Islet precursor cell (in vitro differentiated cells): ENCODE measurements around the gene PROZ.

ENCODE experiments used
- DNase-seq: peaks from one replicate; pipeline ENCODE4 v3.0.0-alpha.2; 2018

Gene PROZ

DNA sequence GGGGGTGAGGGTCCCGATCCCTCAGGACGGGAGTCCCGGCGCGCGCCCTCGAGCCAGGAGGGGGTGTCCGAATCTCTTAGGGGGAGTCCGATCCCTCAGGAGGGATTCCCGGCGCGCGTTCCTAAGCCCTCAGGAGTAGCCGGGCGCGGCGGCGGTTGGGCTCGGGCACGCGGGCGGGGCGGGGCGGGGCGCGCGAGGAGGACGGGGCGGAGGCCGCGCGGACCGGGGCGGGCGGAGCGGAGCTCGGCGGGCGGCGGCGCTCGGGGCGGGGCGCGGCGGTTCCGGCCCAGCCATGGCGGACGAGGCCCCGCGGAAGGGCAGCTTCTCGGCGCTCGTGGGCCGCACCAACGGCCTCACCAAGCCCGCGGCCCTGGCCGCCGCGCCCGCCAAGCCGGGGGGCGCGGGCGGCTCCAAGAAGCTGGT is 50.9 kb downstream of the PROZ start, which contains the start of gene CUL4A:
Gene CUL4A (plus strand): TSS at position 278 of the 423 bp plus-strand sequence. CDS start 15 bp downstream, at position 293.
- peak; percentile 88 for DNase-seq

DNA sequence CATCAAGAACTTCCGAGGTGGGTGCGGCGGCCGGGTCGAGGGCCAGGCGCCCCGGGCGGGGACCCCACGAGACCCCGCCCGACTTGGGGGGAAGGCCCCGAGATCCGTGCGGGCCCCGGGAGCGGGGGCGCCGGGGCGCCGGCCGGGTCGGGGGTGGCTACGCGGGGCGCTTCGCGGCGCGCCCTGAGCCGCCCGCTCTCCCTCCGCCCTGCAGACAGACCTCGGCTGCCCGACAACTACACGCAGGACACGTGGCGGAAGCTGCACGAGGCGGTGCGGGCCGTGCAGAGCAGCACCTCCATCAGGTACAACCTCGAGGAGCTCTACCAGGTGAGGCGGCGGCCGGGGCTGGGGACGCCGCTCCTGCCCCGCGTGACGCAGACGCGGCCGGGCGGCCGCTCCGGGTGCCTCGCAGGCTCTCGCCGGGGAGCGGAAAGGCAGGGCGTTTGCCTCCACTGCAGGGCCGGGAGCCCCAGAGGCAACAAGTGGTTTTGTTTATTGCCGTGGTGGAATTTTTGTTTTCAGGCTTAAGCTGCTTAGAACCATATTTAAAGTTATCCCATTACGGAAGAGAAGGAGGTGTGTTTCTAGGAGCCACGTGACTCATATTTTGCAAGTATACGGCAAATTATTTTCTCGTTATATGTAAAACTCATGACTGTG is 51.4 kb downstream of the PROZ start:
- DNase-seq: peak; percentile 89

DNA sequence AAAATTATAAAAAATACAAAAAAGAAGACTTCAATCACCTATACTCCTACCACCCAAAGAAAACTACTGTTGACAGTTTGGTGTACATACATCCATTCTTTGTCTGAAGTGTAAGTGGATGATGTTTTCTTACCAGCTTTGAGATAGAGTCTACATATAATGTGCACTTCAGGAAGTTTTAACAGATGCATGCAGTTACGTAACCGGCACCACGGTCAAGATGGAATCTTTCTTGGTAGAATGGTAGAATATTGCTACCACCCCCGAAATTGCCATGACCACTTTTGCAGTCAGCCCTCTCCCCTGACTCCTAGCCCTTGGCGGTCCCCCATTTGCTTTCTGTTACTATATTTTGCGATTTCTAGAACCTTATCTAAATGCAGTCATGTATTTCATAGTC is 52.4 kb downstream of the PROZ start:
- no peak for DNase-seq

DNA sequence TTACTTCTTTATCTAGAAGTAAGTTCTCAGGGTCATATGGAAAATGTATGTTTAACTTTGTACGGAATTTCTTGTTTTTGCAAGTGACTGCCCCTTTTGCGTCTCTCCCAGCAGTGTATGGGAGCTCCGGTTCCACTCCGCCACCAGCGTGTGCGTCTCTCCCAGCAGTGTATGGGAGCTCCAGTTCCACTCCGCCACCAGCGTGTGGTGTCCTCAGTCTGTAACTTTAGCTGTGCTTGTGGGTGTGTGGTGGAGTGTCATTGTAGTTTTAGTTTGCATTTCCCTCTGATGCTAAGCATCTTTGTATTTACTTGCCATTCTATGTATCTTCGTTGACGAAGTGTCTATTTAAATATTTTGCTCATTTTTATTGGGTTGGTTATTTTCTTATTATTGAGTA is 53.3 kb downstream of the PROZ start:
- peak; percentile 79 for DNase-seq

DNA sequence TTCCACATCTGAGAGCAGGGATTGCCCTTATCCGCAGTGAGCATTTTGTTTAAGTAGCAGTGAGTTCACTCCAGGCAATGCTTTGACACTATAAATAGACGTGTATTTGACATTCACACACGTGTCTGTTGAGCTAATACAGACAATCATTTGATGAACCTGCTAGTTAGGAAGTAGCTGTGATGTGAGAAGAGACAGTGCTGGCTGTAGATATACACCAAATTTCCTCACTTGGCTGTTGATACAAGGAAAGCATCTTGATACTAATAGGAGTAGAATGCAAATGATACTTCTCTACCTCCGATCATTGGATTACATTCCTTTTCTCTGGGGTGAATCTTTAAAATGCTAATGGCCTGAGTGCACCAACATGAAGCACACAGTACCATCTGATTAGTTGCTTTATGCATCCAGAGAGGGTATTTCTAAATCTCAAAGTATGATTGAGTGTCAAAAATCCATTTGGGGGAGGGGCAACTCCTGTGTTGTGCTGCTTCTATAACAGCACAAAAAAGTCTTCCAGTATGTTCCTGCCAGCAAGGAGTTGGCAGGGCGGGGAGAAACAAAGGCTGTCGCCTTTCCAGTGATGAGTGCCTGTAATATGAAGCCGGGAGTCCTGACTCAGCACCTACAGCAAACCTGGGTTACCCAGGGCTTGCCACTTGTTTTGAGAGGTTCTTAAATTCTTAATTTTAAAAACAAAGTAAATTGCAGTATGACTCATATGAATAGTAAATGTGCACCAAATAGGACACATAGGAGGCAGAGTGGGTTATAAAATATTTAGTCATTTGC is 58.0 kb downstream of the PROZ start:
- DNase-seq: peak; percentile 68

DNA sequence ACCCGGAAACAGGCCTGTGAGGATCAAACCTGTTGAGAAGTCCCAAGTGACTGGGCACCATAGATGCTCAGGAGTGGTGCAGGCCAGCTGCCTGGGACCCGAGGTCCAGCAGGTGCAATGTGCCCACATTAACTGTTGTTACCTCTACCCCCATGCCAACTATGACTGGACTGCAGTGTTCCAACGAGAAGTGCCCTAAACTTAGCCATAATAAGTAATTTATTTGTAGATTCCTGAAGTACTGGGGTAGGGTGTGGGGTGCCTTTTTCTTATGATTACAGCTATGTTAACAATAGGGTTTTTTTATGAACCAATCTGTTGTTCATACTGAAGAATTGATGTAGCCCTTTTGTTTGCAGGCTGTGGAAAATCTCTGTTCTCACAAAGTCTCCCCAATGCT is 60.1 kb downstream of the PROZ start:
- no peak for DNase-seq

DNA sequence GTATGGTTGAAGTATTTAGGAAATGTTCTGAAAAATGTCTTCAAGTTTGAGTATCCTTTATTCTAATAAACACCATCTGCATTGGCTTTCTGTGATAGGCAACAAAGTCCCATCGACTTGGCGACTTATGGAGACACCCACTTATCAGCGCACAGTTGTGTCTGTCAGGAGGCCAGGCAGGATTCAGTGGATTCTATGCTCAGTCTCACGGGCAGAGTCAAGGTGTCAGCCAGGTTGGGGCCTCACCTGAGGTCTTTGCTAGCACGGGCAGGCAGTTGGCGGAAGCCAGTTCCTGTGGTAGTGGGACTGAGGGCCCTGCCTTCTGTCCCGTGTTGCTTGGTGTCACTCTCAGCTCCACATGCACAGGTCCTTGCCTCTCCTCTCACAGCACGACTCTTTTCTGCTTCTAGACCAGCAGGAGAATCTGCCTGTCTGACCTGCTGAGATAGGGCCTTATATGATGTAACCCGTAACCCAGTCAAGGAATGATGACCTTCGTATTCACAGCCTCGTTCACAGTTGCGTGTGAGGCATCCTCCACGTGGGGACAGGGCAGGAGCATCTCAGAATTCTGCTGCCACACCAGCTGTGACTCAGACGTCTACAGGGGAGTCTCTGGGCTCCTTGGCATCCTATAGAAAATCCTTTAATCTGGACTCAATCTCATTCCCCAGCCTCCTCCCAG is 61.0 kb downstream of the PROZ start:
- DNase-seq: peak; percentile 47

DNA sequence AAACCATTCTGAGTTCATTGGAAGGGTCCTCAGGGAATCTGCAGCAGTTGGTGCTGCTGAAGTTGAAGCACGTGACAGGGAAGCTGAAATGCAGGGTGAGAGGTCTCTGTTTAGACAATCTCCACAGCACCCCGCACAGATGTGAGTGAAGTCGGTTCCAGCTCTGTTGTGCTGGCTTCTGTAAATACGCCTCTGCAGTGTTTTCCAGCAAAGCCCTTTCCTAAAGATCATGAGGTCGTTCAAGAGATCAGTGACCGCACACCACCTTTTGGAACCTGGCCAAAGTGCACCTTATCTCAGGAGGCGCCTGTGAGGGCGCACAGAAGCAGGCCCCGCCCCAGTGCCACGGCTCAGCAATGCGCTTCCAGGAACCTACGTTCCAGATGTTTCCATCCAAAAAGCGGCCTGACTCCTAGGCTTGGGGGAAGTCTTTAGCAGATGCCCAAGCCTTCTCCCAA is 61.7 kb downstream of the PROZ start:
- no peak for DNase-seq

DNA sequence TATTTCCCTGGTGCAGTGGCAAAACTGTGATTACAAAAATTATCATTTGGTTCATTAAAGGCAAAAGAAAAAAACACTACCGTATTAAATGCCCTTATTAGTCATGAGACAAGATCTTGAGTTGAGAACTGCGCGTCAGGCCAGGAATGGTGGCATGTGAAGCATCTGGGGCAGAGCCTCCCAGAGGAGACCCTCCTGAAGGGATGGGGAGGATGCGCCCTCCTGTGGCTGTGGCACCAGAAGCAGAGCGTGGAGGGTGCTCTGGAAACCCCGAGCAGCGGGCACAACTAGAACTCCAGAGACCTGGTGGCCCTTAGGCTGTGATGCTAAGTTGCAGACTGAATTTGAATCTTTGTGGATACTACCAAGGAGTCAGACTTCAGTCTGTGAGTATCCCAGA is 62.4 kb downstream of the PROZ start:
- DNase-seq: no peak
